ENCODE data around the gene UBR2.
A peak's percentile ranks its signal among the peaks of the same experiment; 100 is the strongest.
"Not testable (repeated sequence)": the region's sequence is repeated elsewhere in the genome, so short reads cannot be mapped to it uniquely, and the experiment has no call there.

Gene UBR2

GRCh38 chr6:42618686-42619085, 54.9 kb downstream of the UBR2 start:
- DNase-seq: no peak

- DNase-seq: no peak
Measured at GRCh38 chr6:42619963-42620362, 56.1 kb downstream of the UBR2 start.

GRCh38 chr6:42624601-42625000, 60.8 kb downstream of the UBR2 start:
- DNase-seq: no peak

- no peak for DNase-seq
Measured at GRCh38 chr6:42627044-42627443, 63.2 kb downstream of the UBR2 start.

GRCh38 chr6:42627674-42628073, 63.8 kb downstream of the UBR2 start:
- DNase-seq: no peak

- DNase-seq: no peak
Measured at GRCh38 chr6:42628604-42629003, 64.8 kb downstream of the UBR2 start.

- no peak for DNase-seq
Measured at GRCh38 chr6:42629845-42630244, 66.0 kb downstream of the UBR2 start.

- no peak for DNase-seq
Measured at GRCh38 chr6:42637681-42638080, 73.9 kb downstream of the UBR2 start.

- DNase-seq: no peak
Measured at GRCh38 chr6:42642794-42643193, 79.0 kb downstream of the UBR2 start.

- no peak for DNase-seq
Measured at GRCh38 chr6:42644211-42644610, 80.4 kb downstream of the UBR2 start.

GRCh38 chr6:42652024-42652746, 88.4 kb downstream of the UBR2 start:
- no peak for DNase-seq

- DNase-seq: no peak
Measured at GRCh38 chr6:42653851-42654250, 90.0 kb downstream of the UBR2 start.

GRCh38 chr6:42659806-42660205, 96.0 kb downstream of the UBR2 start:
- no peak for DNase-seq

GRCh38 chr6:42661540-42662153, 97.8 kb downstream of the UBR2 start:
- DNase-seq: peak; percentile 76

- DNase-seq: no peak
Measured at GRCh38 chr6:42664718-42665117, 100.9 kb downstream of the UBR2 start.

- DNase-seq: not testable (repeated sequence)
Measured at GRCh38 chr6:42674368-42674767, 110.5 kb downstream of the UBR2 start.

GRCh38 chr6:42674780-42675179, 111.0 kb downstream of the UBR2 start:
- DNase-seq: no peak

GRCh38 chr6:42679358-42679757, 115.5 kb downstream of the UBR2 start:
- no peak for DNase-seq

- DNase-seq: no peak
Measured at GRCh38 chr6:42688281-42688680, 124.5 kb downstream of the UBR2 start.

GRCh38 chr6:42689371-42689770, 125.5 kb downstream of the UBR2 start:
- DNase-seq: no peak

- no peak for DNase-seq
Measured at GRCh38 chr6:42690151-42690702, 126.4 kb downstream of the UBR2 start.

GRCh38 chr6:42690872-42691271, 127.0 kb downstream of the UBR2 start:
- no peak for DNase-seq

- DNase-seq: no peak
Measured at GRCh38 chr6:42692137-42692911, 128.5 kb downstream of the UBR2 start.
